Endothelial cell of umbilical vein (primary cell): Measurements from ENCODE around the gene TM9SF1. TPM values are rescaled to one million over a fixed set of nuclear protein-coding genes. Genes with fewer than 3 reads are reported as not detected.

Source experiments
- BruUV-seq: library from RNA; stranded (reverse); fragments of 400-500 nt; replicated peaks from 2 replicates; lab custom pipeline; 2021; lab: Mats Ljungman, UMichigan
- CTCF ChIA-PET: fragments of 300-600, 350-600 bp; sonication (Branson Sonifier 250); formaldehyde crosslinking; loops from one replicate; lab custom pipeline; 2021; ENCODE audit warnings: antibody characterized with exemption, inconsistent platforms; lab: Charles Lee
- POLR2A ChIA-PET: fragments of 300-600, 350-600 bp; sonication (Branson Sonifier 250); formaldehyde crosslinking; loops from one replicate; lab custom pipeline; 2021; ENCODE audit warnings: antibody characterized with exemption, inconsistent platforms; lab: Charles Lee
- DNase-seq: peaks from one replicate; pipeline ENCODE4 v3.0.0-alpha.2; 2011; ENCODE audit warnings: low read depth, low spot score
- FAIRE-seq: peaks from 2 replicates; lab custom pipeline; 2011; peaks lifted over from hg19 to GRCh38; lab: Jason Lieb, UNC
- H2AFZ ChIP-seq: 2 replicates; pipeline ENCODE4 v1.6.0; 2012; ENCODE audit warnings: low read depth, low read length, control low read depth, inconsistent platforms
- H3K27ac ChIP-seq: 2 replicates; pipeline ENCODE4 v1.5.1; 2011; ENCODE audit warnings: low read depth, mild to moderate bottlenecking, control low read depth, low read length, moderate library complexity; ENCODE audit not compliant: insufficient read depth
- H3K27me3 ChIP-seq, 2 experiments: 2 replicates each; pipeline versions ENCODE4 v1.6.0 to v1.6.1; 2011; ENCODE audit warnings: low read length in 2 of 2, mixed read lengths in 1 of 2; ENCODE audit not compliant: control insufficient read depth in 2 of 2, insufficient read depth in 2 of 2
- H3K36me3 ChIP-seq, 2 experiments: 2 replicates in 1 of 2; 3 replicates in 1 of 2; pipeline ENCODE4 v1.5.1; 2011; ENCODE audit warnings: low read length in 2 of 2, mild to moderate bottlenecking in 1 of 2, moderate library complexity in 1 of 2; ENCODE audit not compliant: control insufficient read depth in 2 of 2, insufficient read depth in 2 of 2; ENCODE audit errors: extremely low read depth in 1 of 2
- H3K4me1 ChIP-seq: 3 replicates; pipeline ENCODE4 v1.5.1; 2011; ENCODE audit warnings: mild to moderate bottlenecking, low read length; ENCODE audit not compliant: control insufficient read depth, insufficient read depth; ENCODE audit errors: extremely low read depth
- H3K4me2 ChIP-seq: 2 replicates; pipeline ENCODE4 v1.6.1; 2011; ENCODE audit warnings: low read length, control low read depth, mixed read lengths; ENCODE audit not compliant: insufficient read depth
- H3K4me3 ChIP-seq, 3 experiments: fragments of 200-600 bp in 1 of 3; sonication (generic), shearing (Covaris generic) in 1 of 3; replicated peaks in 1 of 3; 2 replicates each; pipeline ENCODE4 v1.5.1; 2011 to 2016; ENCODE audit warnings: control low read depth in 3 of 3, low read length in 3 of 3, mild to moderate bottlenecking in 2 of 3, inconsistent platforms in 1 of 3, low read depth in 1 of 3, moderate library complexity in 1 of 3; ENCODE audit not compliant: insufficient read depth in 1 of 3
- H3K79me2 ChIP-seq: 2 replicates; pipeline ENCODE4 v1.6.0; 2012; ENCODE audit warnings: low read length, inconsistent platforms; ENCODE audit not compliant: control insufficient read depth, insufficient read depth
- H3K9ac ChIP-seq: replicated peaks from 2 replicates; pipeline ENCODE3; 2011; ENCODE audit warnings: low read length, control low read depth; ENCODE audit not compliant: insufficient read depth; ENCODE audit errors: extremely low read depth
- H3K9me1 ChIP-seq: replicated peaks from 3 replicates; pipeline ENCODE4 v1.6.0; 2011; ENCODE audit warnings: mild to moderate bottlenecking, low read length; ENCODE audit not compliant: control insufficient read depth, insufficient read depth; ENCODE audit errors: extremely low read depth
- H3K9me3 ChIP-seq: replicated peaks from 2 replicates; pipeline ENCODE4 v1.5.1; 2012; ENCODE audit warnings: low read length, inconsistent platforms; ENCODE audit not compliant: control insufficient read depth, insufficient read depth
- H4K20me1 ChIP-seq: replicated peaks from 2 replicates; pipeline ENCODE3; 2011; ENCODE audit warnings: mild to moderate bottlenecking, low read length; ENCODE audit not compliant: control insufficient read depth, insufficient read depth; ENCODE audit errors: extremely low read depth
- EZH2 ChIP-seq: IDR thresholded peaks from 2 replicates; pipeline ENCODE4 v1.6.1; 2012; ENCODE audit warnings: borderline replicate concordance, low read depth, mild to moderate bottlenecking, moderate library complexity, low read length, inconsistent platforms; ENCODE audit not compliant: severe bottlenecking
- FOS ChIP-seq: IDR thresholded peaks from 2 replicates; pipeline ENCODE4 v1.6.1; 2011; ENCODE audit warnings: mild to moderate bottlenecking, low read length, moderate library complexity, borderline replicate concordance; ENCODE audit not compliant: insufficient read depth
- GATA2 ChIP-seq: IDR thresholded peaks from 2 replicates; pipeline ENCODE4 v1.7.0; 2011; ENCODE audit warnings: low read depth, mild to moderate bottlenecking, moderate library complexity, mixed read lengths, low read length; ENCODE audit not compliant: insufficient read length, insufficient read depth
- JUN ChIP-seq: IDR thresholded peaks from 2 replicates; pipeline ENCODE4 v1.6.1; 2011; ENCODE audit warnings: borderline replicate concordance, low read depth; ENCODE audit not compliant: insufficient read length, insufficient read depth
- MYC ChIP-seq: IDR thresholded peaks from one replicate; pipeline ENCODE4 v1.6.1; 2011; ENCODE audit warnings: mild to moderate bottlenecking, low read depth, low read length
- POLR2A ChIP-seq: IDR thresholded peaks from 2 replicates; pipeline ENCODE4 v1.6.1; 2012; ENCODE audit warnings: low read depth, mild to moderate bottlenecking, control low read depth, low read length
- POLR2AphosphoS5 ChIP-seq: IDR thresholded peaks from 2 replicates; pipeline ENCODE4 v1.6.1; 2012; ENCODE audit warnings: low read depth, mild to moderate bottlenecking, control low read depth, low read length, moderate library complexity; ENCODE audit not compliant: insufficient read depth
- dilution Hi-C: fragments of 300-500 bp; cut with MboI; formaldehyde crosslinking; loops from one replicate; pipeline ENCODE4 v1.15.0; 2019; ENCODE audit warnings: low sequenced_read_pairs; ENCODE audit not compliant: extremely low pct_ligation_motif_present
- intact Hi-C: fragments of 100-400 bp; cut with micrococcal nuclease; formaldehyde crosslinking; loops from one replicate; pipeline ENCODE4 v1.10.0; 2022
- polyA plus RNA-seq, 4 experiments: library from polyadenylated mRNA; depleted of rRNA in 3 of 4; stranded (reverse) in 3 of 4; unstranded in 1 of 4; fragments of >200 nt; gene quantifications; 2 replicates each; pipeline versions ENCODE4 v1.2.1 to v1.2.3, GENCODE V29; 2011 to 2012; ENCODE audit warnings: missing spikeins in 1 of 4
- total RNA-seq: library from RNA; stranded (reverse); gene quantifications from 2 replicates; pipeline ENCODE4 v1.2.3, GENCODE V29; 2021
- TF ChIP-seq, protein P1 (sequence below): IDR thresholded peaks from 2 replicates; pipeline ENCODE4 v1.6.1; 2011; ENCODE audit not compliant: insufficient read depth, insufficient read length
- TF ChIP-seq, protein P2 (sequence below), 2 donors: IDR thresholded peaks; 1 replicate in 1 of 2; 2 replicates in 1 of 2; pipeline ENCODE4 v1.5.1; 2011; ENCODE audit warnings: low read length in 2 of 2, mild to moderate bottlenecking in 2 of 2, moderate library complexity in 2 of 2, control low read depth in 1 of 2, inconsistent platforms in 1 of 2, low read depth in 1 of 2; ENCODE audit not compliant: insufficient read depth in 1 of 2; ENCODE audit errors: extremely low read depth in 1 of 2

Gene TM9SF1
- total and polyA plus RNA-seq, 2 donors (not counting 3 experiments of a cell fraction or from before 2014, with no cell fraction given), result 60.7 to 71.5 TPM

DNA sequence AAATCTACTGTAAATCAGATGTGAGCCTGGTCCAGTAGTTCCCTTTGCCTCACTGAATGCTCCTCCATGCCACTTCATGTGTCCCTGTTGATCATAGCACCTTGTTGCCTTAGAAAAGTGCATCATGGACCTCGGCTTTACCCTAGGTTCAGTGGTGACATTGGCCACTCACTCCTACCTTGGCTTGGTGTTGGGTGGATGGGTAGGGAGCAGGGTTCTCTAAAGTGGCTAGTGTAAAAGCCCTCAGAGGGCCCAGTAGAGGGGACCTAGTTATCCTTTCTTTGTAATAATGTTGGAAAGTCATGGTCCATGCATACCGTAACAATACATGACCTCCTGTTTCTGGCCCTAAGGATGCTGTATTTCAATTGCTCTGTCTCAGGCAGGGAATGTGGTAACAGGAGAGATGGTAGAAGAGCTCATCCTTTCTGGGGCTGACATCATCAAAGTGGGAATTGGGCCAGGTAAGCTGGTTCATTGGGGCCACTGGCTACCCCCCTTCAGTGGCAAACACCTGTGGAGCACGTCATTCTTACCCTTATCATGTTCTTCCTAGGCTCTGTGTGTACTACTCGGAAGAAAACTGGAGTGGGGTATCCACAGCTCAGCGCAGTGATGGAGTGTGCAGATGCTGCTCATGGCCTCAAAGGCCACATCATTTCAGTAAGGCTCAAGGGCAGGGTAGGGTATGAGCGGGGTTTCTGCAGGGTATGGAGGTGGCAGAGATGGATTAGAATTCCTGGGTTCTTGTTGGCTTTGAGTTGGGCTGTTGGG lies 41.6 kb upstream of the TM9SF1 start:
- Histone ChIP-seq H3K4me2 (no peak overlapping the region), H3K9ac (no peak overlapping the region), H3K4me1 (peaks cover 41% of the 10 kb centered on the region), H3K27me3 (no peaks in the 10 kb centered on the region), H3K9me1 (no peaks in the 10 kb centered on the region), H2AFZ (no peak overlapping the region), H3K4me3 (no peak overlapping the region), H3K79me2 (peaks cover 40% of the 10 kb centered on the region), H3K36me3 (peaks cover 8 to 33% of the 10 kb centered on the region in 2 experiments), H4K20me1 (no peaks in the 10 kb centered on the region), H3K9me3 (no peaks in the 10 kb centered on the region), H3K27ac (no peak overlapping the region)
- no peak for FAIRE-seq
- intact Hi-C loops (no loop called here), dilution Hi-C loops (no loop called here)
- POLR2A ChIA-PET, result no interaction called here
- no peak for DNase-seq
- BruUV-seq, result no TSS peak
- TF ChIP-seq, protein P1, sequence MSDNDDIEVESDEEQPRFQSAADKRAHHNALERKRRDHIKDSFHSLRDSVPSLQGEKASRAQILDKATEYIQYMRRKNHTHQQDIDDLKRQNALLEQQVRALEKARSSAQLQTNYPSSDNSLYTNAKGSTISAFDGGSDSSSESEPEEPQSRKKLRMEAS, result no peak
- no peak for TF ChIP-seq POLR2A
- CTCF ChIA-PET, result interaction anchor here (3.6 to 4.2 kb wide), 2 partner anchors 21 to 60 kb away, joined by 16 to 20 read pairs; partner anchors contain the start of gene MDP1

DNA sequence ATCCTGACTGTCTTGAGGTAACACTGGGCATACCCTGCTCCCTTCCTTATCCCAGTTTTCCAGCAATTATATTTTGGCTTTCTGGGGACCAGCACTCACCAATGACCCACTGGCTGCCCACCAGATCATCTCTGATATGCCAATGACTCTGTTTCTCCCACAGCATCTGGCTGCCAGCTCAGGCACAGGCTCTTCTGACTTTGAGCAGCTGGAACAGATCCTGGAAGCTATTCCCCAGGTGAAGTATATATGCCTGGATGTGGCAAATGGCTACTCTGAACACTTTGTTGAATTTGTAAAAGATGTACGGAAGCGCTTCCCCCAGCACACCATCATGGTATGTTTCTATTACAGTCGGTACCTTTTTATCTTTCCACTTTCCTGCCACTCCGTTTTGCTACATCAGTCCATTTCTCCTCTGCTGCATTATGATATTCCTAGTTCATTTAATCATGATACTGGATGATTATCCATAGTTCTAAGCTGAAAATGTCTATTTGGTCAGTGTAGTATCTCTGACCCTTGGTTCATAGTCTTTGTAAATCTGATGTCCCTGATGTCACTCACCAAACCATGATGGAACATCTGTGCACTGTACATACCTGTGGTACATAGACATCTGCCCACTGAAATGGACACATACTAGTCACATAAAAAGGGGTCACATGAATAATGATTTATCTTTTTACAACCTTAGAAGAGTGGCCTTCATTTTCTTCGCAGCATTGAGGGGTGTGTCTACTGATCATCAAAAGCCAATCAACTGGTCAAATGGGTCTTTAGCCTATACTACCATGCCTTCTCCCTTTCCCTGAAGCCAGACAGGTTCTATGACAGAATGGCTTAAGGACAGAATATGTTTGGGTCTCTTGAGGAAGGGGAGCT lies 40.8 kb upstream of the TM9SF1 start:
- intact Hi-C loops (no loop called here), dilution Hi-C loops (no loop called here)
- Histone ChIP-seq H3K4me2 (no peak overlapping the region), H4K20me1 (no peaks in the 10 kb centered on the region), H3K79me2 (peaks cover 41% of the 10 kb centered on the region), H2AFZ (no peak overlapping the region), H3K36me3 (peaks cover 8 to 33% of the 10 kb centered on the region in 2 experiments), H3K9me3 (no peaks in the 10 kb centered on the region), H3K27me3 (no peaks in the 10 kb centered on the region), H3K4me3 (no peak overlapping the region), H3K9me1 (no peaks in the 10 kb centered on the region), H3K9ac (no peak overlapping the region), H3K4me1 (peaks cover 39% of the 10 kb centered on the region), H3K27ac (no peak overlapping the region)
- FAIRE-seq (no peak), DNase-seq (no peak)
- no TSS peak for BruUV-seq
- ChIA-PET POLR2A (no interaction called here), CTCF (interaction anchor here (1.4 to 4.2 kb wide), 4 partner anchors 20 to 61 kb away, joined by 8 to 20 read pairs (median 12); partner anchors contain the start of gene MDP1)
- no peak for TF ChIP-seq POLR2A
- TF ChIP-seq FOS, result no peak
- TF ChIP-seq EZH2, result no peak
- no peak for TF ChIP-seq JUN
- TF ChIP-seq, protein P1, result no peak
- no peak for TF ChIP-seq MYC
- no peak for TF ChIP-seq GATA2
- TF ChIP-seq POLR2AphosphoS5, result no peak
- TF ChIP-seq, protein P2, sequence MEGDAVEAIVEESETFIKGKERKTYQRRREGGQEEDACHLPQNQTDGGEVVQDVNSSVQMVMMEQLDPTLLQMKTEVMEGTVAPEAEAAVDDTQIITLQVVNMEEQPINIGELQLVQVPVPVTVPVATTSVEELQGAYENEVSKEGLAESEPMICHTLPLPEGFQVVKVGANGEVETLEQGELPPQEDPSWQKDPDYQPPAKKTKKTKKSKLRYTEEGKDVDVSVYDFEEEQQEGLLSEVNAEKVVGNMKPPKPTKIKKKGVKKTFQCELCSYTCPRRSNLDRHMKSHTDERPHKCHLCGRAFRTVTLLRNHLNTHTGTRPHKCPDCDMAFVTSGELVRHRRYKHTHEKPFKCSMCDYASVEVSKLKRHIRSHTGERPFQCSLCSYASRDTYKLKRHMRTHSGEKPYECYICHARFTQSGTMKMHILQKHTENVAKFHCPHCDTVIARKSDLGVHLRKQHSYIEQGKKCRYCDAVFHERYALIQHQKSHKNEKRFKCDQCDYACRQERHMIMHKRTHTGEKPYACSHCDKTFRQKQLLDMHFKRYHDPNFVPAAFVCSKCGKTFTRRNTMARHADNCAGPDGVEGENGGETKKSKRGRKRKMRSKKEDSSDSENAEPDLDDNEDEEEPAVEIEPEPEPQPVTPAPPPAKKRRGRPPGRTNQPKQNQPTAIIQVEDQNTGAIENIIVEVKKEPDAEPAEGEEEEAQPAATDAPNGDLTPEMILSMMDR (IDR thresholded peaks at IDR 0.05; ENCODE audit: extremely low read depth in 1 of 2, insufficient read depth in 1 of 2, low read depth in 1 of 2, low read length in 2 of 2), result no peak
